ENCODE measurements around the gene DDX1.

Gene DDX1

DNA sequence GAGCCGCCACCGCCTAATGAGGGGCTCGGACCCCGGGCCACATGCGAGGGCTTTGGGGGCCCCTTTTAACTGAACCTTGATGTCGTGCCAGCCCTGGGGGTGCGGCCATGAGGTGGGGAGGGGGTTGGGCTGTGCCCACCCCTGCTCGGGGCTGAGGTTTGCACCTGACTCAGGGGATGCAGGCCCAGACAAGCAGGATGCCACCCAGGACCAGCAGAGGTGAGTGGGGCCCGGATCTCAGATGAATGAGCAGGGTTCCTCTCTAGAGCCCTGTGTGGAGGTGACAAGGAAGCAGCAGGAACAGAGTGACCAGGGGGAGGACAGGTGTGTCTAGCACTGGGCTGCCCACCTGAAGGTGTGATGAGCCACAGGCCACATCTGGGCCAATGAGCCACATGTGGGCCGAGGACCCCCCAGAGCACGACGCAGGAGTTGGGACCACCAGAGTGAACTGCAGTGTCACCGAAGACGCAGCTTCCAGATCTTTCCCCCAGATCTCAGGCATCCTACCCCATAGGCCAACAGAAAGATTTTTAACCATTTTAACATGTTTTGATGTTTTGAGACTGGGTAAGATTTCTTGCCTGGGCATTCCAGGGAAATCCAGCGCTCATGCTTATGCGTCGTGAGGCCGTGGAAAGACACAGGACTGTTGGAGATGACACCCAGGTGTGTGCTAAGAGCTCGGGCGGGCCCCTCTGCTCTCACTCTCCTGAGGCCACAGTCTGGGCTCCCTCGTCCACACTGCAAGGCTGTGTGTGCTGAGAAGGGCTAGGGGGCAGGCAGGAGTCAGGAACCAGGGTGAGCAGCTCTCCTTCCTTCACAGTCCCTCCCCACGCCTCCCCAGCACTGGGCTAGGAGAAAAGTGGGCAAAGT lies 73.6 kb downstream of the DDX1 start:
- no peak for DNase-seq

GRCh38 chr2:15665943-15666460 lies 74.3 kb downstream of the DDX1 start:
- DNase-seq: no peak

GRCh38 chr2:15666861-15667808 lies 75.5 kb downstream of the DDX1 start:
- no peak for DNase-seq

DNA sequence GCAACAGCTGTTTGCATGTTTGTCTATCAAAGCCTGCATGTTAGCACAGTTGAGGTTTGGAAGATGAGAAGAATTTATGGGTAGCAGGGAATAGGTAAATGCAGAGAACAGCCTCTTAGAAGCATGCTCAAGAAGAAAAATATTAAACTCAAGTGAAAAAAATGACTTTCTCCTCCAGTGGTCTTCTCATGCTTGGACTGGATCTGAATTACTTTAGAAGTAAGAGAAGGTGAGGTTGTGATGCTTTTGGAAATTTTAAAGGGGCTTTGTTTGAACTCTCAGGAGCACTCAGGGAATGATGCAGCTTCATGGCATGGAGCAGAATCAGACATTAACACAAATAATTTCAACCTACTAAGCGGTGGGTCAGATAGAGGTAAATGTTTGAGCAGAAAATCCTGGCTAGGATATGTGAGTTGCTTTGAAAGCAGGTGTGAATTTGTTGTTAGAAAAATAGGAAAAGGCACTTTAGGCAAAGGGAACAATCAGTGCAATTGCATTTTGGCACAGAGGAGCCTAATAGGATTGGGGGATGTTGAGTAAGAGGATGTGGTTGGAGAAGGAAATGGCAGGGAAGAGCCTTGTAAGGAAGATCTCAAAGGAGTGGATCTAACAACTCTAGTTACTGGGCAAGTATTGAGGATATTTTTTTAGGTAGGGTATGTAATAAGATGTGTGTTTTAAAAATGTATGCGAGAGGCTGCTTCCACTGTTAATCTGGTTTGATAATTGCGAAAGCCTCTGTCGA lies 76.3 kb downstream of the DDX1 start:
- DNase-seq: no peak

GRCh38 chr2:15668611-15669305 lies 77.1 kb downstream of the DDX1 start:
- no peak for DNase-seq

DNA sequence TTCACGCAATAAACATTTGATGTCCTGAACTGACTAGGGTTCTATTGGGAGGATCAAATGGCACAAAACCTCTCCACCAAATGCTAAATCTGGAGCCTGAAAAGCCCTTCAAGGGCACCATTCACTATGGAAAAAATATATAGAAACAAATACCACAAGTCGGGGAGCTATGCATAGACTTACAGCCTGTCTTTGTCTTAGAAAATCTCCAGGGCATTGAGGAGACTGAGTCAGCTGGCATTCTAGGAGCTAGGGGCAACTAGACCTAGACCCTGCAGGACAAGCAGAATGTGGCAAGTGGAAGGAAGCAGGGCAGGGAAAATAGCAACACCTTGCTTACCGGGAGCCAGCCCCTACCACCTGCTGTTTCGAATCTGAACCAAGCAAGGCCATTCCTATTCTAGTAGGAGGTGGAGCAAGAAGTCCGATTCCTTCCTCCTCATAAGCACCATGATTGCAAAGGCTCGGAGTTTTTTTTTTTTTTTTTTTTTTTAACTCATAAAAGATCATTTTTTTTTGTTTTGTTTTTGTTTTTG lies 77.8 kb downstream of the DDX1 start:
- DNase-seq: no peak

DNA sequence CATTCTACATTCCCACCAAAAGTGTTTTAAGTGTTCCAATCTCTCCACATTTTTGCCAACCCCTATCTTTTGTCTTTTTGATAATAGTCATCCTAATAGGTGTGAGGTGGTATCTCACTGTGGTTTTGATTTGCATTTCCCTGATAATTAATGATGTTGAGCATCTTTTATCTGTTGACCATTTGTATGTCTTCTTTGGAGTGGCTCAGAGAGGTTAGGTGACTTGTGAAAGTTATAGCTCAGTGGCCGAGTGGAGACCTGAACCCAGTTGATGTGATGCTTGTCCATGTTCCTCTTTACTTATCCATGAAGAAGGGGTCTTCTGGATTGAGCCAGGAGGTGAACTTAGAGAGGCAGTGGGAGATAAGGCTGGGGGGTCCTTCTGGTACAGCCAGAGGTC lies 78.8 kb downstream of the DDX1 start:
- no peak for DNase-seq

DNA sequence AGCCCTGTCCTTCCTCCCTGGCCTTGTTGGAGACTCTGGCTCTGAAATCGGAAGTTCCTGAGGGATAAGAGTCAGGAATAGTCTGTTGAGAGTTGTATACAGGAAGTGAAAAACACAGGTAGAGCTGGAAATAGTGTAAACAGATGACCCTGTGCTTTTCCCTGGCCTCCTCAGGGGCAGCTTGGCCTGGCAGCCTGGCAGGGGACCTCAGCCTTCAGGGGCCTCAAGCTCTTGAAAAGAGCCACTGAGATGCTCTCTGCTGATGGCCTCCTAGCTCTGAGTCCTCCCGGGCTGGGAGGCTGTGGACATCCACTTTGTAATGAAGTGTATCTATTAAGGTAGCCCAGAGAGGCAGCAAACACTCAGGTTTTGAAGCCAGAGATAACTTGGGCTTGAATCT lies 79.3 kb downstream of the DDX1 start:
- DNase-seq: no peak

- DNase-seq: no peak
These were observed 79.7 kb downstream of the DDX1 start for GRCh38 chr2:15671409-15671808.

GRCh38 chr2:15671842-15672815 lies 80.5 kb downstream of the DDX1 start:
- DNase-seq: no peak

DNA sequence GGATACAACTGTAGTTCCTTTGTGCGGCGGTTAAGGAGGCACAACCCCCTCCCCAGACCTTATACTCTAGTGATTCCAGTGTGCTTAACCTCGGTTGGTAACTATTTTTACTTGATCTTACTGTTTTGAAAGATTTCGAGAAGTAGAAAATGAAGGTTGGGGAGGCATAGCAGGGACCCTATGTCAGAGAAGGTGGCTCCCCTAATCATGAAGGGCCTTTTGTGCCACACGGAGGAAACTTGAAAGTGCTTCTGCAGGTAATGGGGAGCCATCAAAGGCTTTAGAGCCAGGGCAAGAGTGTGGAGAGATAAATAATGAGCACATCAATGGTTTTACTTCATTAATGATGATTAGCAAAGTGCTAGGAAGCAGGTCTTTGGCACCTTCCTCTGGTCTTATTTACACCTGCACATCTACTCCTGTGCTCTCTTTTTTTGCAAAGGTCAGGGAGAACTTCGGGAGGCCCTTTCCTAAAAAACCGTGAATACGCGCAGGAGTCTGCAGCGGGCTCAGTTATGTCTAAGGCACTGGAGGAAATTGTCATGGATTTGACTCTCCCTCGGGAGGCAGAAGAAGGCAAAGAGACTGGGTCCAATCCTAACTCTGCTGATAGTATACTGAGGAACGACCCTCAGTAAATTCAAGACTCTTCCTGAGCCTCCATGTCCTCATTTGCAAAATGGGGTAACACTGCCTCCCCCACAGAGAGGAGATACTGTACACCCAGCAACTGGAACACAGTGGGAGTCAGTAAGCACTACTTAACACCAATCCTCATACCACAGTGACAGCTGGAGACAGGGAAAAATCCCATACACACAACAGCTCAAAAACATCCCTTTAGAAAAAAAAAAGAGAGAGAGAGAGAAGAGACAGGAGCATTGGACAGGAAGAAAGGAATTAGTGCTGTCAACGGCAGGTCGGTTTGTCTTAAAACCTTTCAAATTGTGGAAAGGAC lies 81.6 kb downstream of the DDX1 start:
- no peak for DNase-seq

DNA sequence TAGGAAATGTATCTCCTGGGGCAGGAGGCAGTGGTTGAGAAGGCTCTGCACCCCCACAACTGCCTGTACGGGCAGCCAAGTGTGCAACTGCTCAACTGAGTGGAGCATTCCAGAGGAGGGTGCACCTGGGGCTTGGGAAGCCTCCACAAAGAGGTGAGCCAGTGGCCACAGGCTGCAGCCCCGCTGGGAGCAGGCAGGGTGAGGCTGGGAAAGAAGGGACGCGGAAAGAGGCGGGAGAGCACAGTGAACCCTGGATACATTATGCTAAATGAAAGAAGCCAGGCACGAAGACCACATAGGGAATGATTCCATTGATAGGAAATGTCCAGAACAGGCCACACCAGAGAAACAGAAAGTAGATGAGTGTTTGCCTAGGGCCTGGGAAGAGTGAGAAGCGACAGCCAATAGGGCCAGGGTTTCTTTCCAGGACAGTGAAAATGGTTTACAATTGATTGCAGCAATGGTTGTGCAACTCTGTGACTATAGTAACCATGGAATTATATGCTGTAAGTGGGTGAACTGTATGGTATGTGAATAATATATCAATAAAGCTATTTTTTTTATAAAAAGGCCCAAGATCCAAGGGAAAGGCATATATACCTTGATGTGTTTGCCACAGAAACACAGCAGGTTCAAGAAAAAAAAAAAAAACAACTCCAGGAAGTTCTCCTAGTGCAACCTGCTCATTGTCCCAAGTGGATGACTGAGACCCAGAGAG lies 82.4 kb downstream of the DDX1 start:
- no peak for DNase-seq

GRCh38 chr2:15674637-15675455 lies 83.2 kb downstream of the DDX1 start:
- DNase-seq: no peak

- no peak for DNase-seq
These were observed 84.0 kb downstream of the DDX1 start for GRCh38 chr2:15675456-15676195.

DNA sequence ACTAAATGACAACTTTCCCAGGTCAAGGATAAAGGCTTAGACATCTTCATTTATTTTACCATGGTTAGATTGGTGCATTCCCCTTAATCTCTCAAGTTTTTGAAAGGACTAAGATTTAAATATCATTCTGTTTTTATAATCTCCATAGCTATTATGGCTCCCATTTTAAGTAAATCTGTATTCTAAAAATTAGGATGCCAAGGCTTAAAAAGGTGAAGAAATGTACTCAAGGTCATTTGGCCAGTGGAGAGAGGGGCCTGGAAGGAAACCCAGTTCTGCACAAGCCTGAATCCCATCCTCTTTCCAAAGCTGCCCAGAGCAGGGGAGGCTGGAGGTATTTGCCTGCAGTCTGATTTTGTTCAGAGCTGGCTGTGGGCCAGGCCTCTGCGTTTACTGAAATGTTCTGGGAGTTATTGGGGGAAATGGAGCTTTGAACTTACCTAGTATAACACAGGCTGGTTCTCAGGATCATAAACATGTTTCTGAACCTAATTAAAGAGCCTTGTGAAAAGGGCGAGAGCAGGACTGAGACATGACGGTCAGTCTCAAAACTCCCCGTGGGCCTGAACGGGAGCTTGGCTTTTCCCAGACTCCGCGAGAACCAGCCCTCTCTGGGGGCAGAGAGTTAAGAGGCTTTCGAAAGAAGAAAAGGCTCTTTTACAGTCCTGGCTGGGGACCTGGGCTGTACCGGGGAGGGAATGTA lies 85.6 kb downstream of the DDX1 start:
- DNase-seq: no peak

- no peak for DNase-seq
These were observed 86.7 kb downstream of the DDX1 start for GRCh38 chr2:15678346-15678745.
